ENCODE measurements around the gene AATK.

- no peak for TF ChIP-seq CTCF (conservative IDR thresholded peaks at IDR 0.05)
- no peak for TF ChIP-seq EZH2 (IDR thresholded peaks at IDR 0.05; ENCODE audit: low read depth)
These were observed 42.6 kb upstream of the AATK start for GRCh38 chr17:81208651-81209050.
